HEK293 (cell line): ENCODE measurements around the gene HOXD9.

Source experiments
- GLIS1 ChIP-seq: fragments of 450-650 bp; formaldehyde crosslinking; IDR thresholded peaks from 2 replicates; pipeline ENCODE4 v1.5.1; 2016; ENCODE audit warnings: missing biosample characterization, missing genetic modification characterization
- KLF10 ChIP-seq: fragments of 450-650 bp; IDR thresholded peaks from 2 replicates; pipeline ENCODE4 v1.5.1; 2018; ENCODE audit warnings: missing biosample characterization, mild to moderate bottlenecking, missing genetic modification characterization
- KLF17 ChIP-seq: fragments of 450-650 bp; formaldehyde crosslinking; IDR thresholded peaks from 2 replicates; pipeline ENCODE4 v1.5.1; 2016; ENCODE audit warnings: missing biosample characterization, missing genetic modification characterization
- KLF8 ChIP-seq: fragments of 450-650 bp; formaldehyde crosslinking; IDR thresholded peaks from 2 replicates; pipeline ENCODE4 v1.5.1; 2016; ENCODE audit warnings: missing biosample characterization, missing genetic modification characterization
- OSR2 ChIP-seq: fragments of 450-650 bp; formaldehyde crosslinking; IDR thresholded peaks from 2 replicates; pipeline ENCODE4 v1.5.1; 2016; ENCODE audit warnings: missing biosample characterization, missing genetic modification characterization
- SETDB1 ChIP-seq: IDR thresholded peaks from one replicate; pipeline ENCODE4 v1.6.1; 2017; ENCODE audit warnings: mild to moderate bottlenecking, low read length, moderate library complexity, mixed read lengths; ENCODE audit not compliant: insufficient read length
- SP7 ChIP-seq: fragments of 450-650 bp; formaldehyde crosslinking; IDR thresholded peaks from 2 replicates; pipeline ENCODE4 v1.5.1; 2016; ENCODE audit warnings: missing biosample characterization, missing genetic modification characterization
- TRIM28 ChIP-seq: IDR thresholded peaks from 2 replicates; pipeline ENCODE4 v1.6.1; 2011; ENCODE audit warnings: low read length, control low read depth, borderline replicate concordance
- WT1 ChIP-seq: fragments of 450-650 bp; formaldehyde crosslinking; IDR thresholded peaks from 2 replicates; pipeline ENCODE4 v1.5.1; 2016; ENCODE audit warnings: missing biosample characterization, missing genetic modification characterization
- ZBTB44 ChIP-seq: fragments of 450-650 bp; IDR thresholded peaks from 2 replicates; pipeline ENCODE4 v1.5.1; 2018; ENCODE audit warnings: missing biosample characterization, mild to moderate bottlenecking, missing genetic modification characterization
- ZBTB8A ChIP-seq: fragments of 450-650 bp; formaldehyde crosslinking; IDR thresholded peaks from 2 replicates; pipeline ENCODE4 v1.5.1; 2016; ENCODE audit warnings: missing biosample characterization, missing genetic modification characterization
- ZFHX2 ChIP-seq: fragments of 450-650 bp; formaldehyde crosslinking; conservative IDR thresholded peaks from 2 replicates; pipeline ENCODE4 v1.5.1; 2016; ENCODE audit warnings: missing biosample characterization, missing genetic modification characterization
- ZIC2 ChIP-seq: fragments of 450-650 bp; formaldehyde crosslinking; IDR thresholded peaks from 2 replicates; pipeline ENCODE4 v1.5.1; 2016; ENCODE audit warnings: missing biosample characterization, missing genetic modification characterization
- ZNF138 ChIP-seq: fragments of 450-650 bp; formaldehyde crosslinking; IDR thresholded peaks from 2 replicates; pipeline ENCODE4 v1.5.1; 2016; ENCODE audit warnings: missing biosample characterization, missing genetic modification characterization, borderline replicate concordance
- ZNF18 ChIP-seq: fragments of 450-650 bp; formaldehyde crosslinking; IDR thresholded peaks from 2 replicates; pipeline ENCODE4 v1.5.1; 2016; ENCODE audit warnings: missing biosample characterization, missing genetic modification characterization
- ZNF302 ChIP-seq: fragments of 450-650 bp; formaldehyde crosslinking; IDR thresholded peaks from 2 replicates; pipeline ENCODE4 v1.5.1; 2016; ENCODE audit warnings: missing biosample characterization, missing genetic modification characterization, low read depth
- ZNF335 ChIP-seq: fragments of 450-650 bp; formaldehyde crosslinking; conservative IDR thresholded peaks from 2 replicates; pipeline ENCODE4 v1.5.1; 2016; ENCODE audit warnings: missing biosample characterization, missing genetic modification characterization
- ZNF341 ChIP-seq: fragments of 450-650 bp; formaldehyde crosslinking; IDR thresholded peaks from 2 replicates; pipeline ENCODE4; 2016; ENCODE audit warnings: low read depth, missing biosample characterization, missing genetic modification characterization
- ZNF366 ChIP-seq: fragments of 450-650 bp; formaldehyde crosslinking; conservative IDR thresholded peaks from 2 replicates; pipeline ENCODE4 v1.5.1; 2016; ENCODE audit warnings: missing biosample characterization, missing genetic modification characterization
- ZNF416 ChIP-seq: fragments of 450-650 bp; formaldehyde crosslinking; IDR thresholded peaks from 2 replicates; pipeline ENCODE4 v1.5.1; 2016; ENCODE audit warnings: missing biosample characterization, missing genetic modification characterization
- ZNF423 ChIP-seq: fragments of 450-650 bp; formaldehyde crosslinking; IDR thresholded peaks from 2 replicates; pipeline ENCODE4 v1.5.1; 2016; ENCODE audit warnings: missing biosample characterization, missing genetic modification characterization
- ZNF488 ChIP-seq: fragments of 450-650 bp; formaldehyde crosslinking; IDR thresholded peaks from 2 replicates; pipeline ENCODE4 v1.5.1; 2016; ENCODE audit warnings: missing biosample characterization, missing genetic modification characterization
- ZNF513 ChIP-seq: fragments of 450-650 bp; IDR thresholded peaks from 2 replicates; pipeline ENCODE4 v1.5.1; 2018; ENCODE audit warnings: missing biosample characterization, missing genetic modification characterization
- ZNF561 ChIP-seq: fragments of 450-650 bp; IDR thresholded peaks from 2 replicates; pipeline ENCODE4 v1.5.1; 2018; ENCODE audit warnings: missing biosample characterization, missing genetic modification characterization, borderline replicate concordance
- ZNF645 ChIP-seq: fragments of 450-650 bp; formaldehyde crosslinking; IDR thresholded peaks from 2 replicates; pipeline ENCODE4; 2016; ENCODE audit warnings: missing biosample characterization, missing genetic modification characterization
- ZNF654 ChIP-seq: fragments of 450-650 bp; formaldehyde crosslinking; IDR thresholded peaks from 2 replicates; pipeline ENCODE4 v1.5.1; 2016; ENCODE audit warnings: low read depth, missing biosample characterization, missing genetic modification characterization
- ZNF704 ChIP-seq: fragments of 450-650 bp; formaldehyde crosslinking; IDR thresholded peaks from 2 replicates; pipeline ENCODE4 v1.5.1; 2016; ENCODE audit warnings: missing biosample characterization, missing genetic modification characterization
- ZNF837 ChIP-seq: fragments of 450-650 bp; formaldehyde crosslinking; IDR thresholded peaks from 2 replicates; pipeline ENCODE4 v1.5.1; 2016; ENCODE audit warnings: missing biosample characterization, missing genetic modification characterization
- ZNF843 ChIP-seq: fragments of 450-650 bp; formaldehyde crosslinking; IDR thresholded peaks from 2 replicates; pipeline ENCODE4 v1.5.1; 2016; ENCODE audit warnings: missing biosample characterization, missing genetic modification characterization
- ZSCAN30 ChIP-seq: fragments of 450-650 bp; IDR thresholded peaks from 2 replicates; pipeline ENCODE4 v1.5.1; 2018; ENCODE audit warnings: missing biosample characterization, mild to moderate bottlenecking, missing genetic modification characterization, moderate library complexity
- ZXDB ChIP-seq: fragments of 450-650 bp; formaldehyde crosslinking; IDR thresholded peaks from 2 replicates; pipeline ENCODE4 v1.5.1; 2016; ENCODE audit warnings: missing biosample characterization, missing genetic modification characterization

The HOXD9 gene

GRCh38 chr2:176130147-176130956, 7.8 kb downstream of the HOXD9 start (continued):
- TF ChIP-seq ZXDB (peak; percentile 81), ZNF488 (tag by site-specific recombination) (no peak), ZNF366 (peak; percentile 32; the same call in 1 of the 2 replicates), ZNF704 (no peak), KLF8 (tag by site-specific recombination) (0 out of 2 replicates have a peak, but pooled peaks have one; percentile 33), WT1 (tag by site-specific recombination) (peak; percentile 56; the same call in 1 of the 2 replicates), ZSCAN30 (tag by site-specific recombination) (peak; percentile 64; the same call in 1 of the 2 replicates), ZNF18 (tag by site-specific recombination) (0 out of 2 replicates have a peak, but pooled peaks have one; percentile 30), ZNF423 (tag by site-specific recombination) (no peak; the same call in 1 of the 2 replicates), ZNF561 (tag by site-specific recombination) (peak; percentile 42; the same call in 1 of the 2 replicates), SP7 (tag by site-specific recombination) (peak; percentile 49), ZNF645 (tag by site-specific recombination) (no peak), TRIM28 (no peak), ZBTB8A (peak; percentile 80), ZNF843 (tag by site-specific recombination) (peak; percentile 90), OSR2 (tag by site-specific recombination) (peak; percentile 80), ZFHX2 (tag by site-specific recombination) (peak; percentile 96), ZNF335 (tag by site-specific recombination) (peak; percentile 63; the same call in 1 of the 2 replicates), ZNF654 (tag by site-specific recombination) (no peak; the same call in 1 of the 2 replicates), ZBTB44 (tag by site-specific recombination) (peak; percentile 58; the same call in 1 of the 2 replicates), GLIS1 (tag by site-specific recombination) (peak; percentile 91), ZNF341 (peak; percentile 79), ZNF513 (tag by site-specific recombination) (peak; percentile 17; the same call in 1 of the 2 replicates), ZIC2 (tag by site-specific recombination) (peak; percentile 76), ZNF416 (no peak), ZNF138 (tag by site-specific recombination) (no peak), KLF17 (tag by site-specific recombination) (0 out of 2 replicates have a peak, but pooled peaks have one; percentile 44), ZNF837 (tag by site-specific recombination) (no peak), ZNF302 (tag by site-specific recombination) (no peak), SETDB1 (no peak), KLF10 (tag by site-specific recombination) (peak; percentile 48; the same call in 1 of the 2 replicates)
